ENCODE measurements around the gene KIF1A.

DNA sequence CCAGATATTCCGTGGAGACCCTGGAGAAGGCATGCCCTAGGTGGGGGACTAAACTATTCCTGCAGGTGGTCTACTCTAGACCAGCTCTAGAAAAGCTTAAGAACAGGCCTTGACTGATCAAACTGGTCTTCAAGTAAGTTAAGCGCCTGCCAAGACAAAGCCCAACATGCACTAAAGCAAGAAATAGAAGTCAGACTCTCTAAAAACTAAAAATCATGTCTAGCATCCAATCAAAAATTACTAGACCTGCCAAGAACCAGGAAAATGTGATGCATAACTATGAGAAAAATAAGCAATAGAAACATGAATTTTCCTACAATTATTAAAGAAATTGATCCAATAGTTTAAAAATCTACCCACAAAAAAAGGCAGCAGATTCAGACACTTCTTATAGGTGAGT is 13.6 kb downstream of the KIF1A start:
- TF ChIP-seq, protein P1, sequence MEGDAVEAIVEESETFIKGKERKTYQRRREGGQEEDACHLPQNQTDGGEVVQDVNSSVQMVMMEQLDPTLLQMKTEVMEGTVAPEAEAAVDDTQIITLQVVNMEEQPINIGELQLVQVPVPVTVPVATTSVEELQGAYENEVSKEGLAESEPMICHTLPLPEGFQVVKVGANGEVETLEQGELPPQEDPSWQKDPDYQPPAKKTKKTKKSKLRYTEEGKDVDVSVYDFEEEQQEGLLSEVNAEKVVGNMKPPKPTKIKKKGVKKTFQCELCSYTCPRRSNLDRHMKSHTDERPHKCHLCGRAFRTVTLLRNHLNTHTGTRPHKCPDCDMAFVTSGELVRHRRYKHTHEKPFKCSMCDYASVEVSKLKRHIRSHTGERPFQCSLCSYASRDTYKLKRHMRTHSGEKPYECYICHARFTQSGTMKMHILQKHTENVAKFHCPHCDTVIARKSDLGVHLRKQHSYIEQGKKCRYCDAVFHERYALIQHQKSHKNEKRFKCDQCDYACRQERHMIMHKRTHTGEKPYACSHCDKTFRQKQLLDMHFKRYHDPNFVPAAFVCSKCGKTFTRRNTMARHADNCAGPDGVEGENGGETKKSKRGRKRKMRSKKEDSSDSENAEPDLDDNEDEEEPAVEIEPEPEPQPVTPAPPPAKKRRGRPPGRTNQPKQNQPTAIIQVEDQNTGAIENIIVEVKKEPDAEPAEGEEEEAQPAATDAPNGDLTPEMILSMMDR (IDR thresholded peaks at IDR 0.05; ENCODE audit: extremely low read depth in 1 of 2, insufficient read depth in 1 of 2, low read depth in 1 of 2, low read length in 2 of 2) = no peak
- TF ChIP-seq EZH2 (IDR thresholded peaks at IDR 0.05; ENCODE audit: borderline replicate concordance, low read depth, low read length, severe bottlenecking) (no peak), POLR2AphosphoS5 (IDR thresholded peaks at IDR 0.05; ENCODE audit: insufficient read depth, low read depth, low read length) (no peak), POLR2A (IDR thresholded peaks at IDR 0.05; ENCODE audit: low read depth, low read length) (no peak), GATA2 (IDR thresholded peaks at IDR 0.05; ENCODE audit: insufficient read depth, insufficient read length, low read depth, low read length) (no peak), FOS (IDR thresholded peaks at IDR 0.05; ENCODE audit: borderline replicate concordance, insufficient read depth, low read length) (no peak), MYC (IDR thresholded peaks at IDR 0.05; ENCODE audit: low read depth, low read length) (no peak), JUN (IDR thresholded peaks at IDR 0.05; ENCODE audit: borderline replicate concordance, insufficient read depth, insufficient read length, low read depth) (no peak)
- TF ChIP-seq, protein P2, sequence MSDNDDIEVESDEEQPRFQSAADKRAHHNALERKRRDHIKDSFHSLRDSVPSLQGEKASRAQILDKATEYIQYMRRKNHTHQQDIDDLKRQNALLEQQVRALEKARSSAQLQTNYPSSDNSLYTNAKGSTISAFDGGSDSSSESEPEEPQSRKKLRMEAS (IDR thresholded peaks at IDR 0.05; ENCODE audit: insufficient read depth, insufficient read length) = no peak

All from endothelial cell of umbilical vein (primary cell).